Testis (tissue), 5 donors: ENCODE results near the gene C1orf35. TPM values are rescaled to one million over a fixed set of nuclear protein-coding genes. Genes with fewer than 3 reads are reported as not detected.
A peak's percentile ranks its signal among the peaks of the same experiment; 100 is the strongest.

Experiments used
- DNase-seq: peaks from one replicate; pipeline ENCODE4 v3.0.0-alpha.2; 2019
- H3K27ac ChIP-seq, 2 donors: fragments of 200-600 bp; sonication (generic); one replicate each; pipeline ENCODE4 v1.5.1; 2019
- H3K27me3 ChIP-seq: fragments of 200-600 bp; sonication (generic); one replicate; pipeline ENCODE4 v1.5.1; 2019
- H3K36me3 ChIP-seq: fragments of 200-600 bp; sonication (generic); one replicate; pipeline ENCODE4 v1.5.1; 2017; ENCODE audit warnings: low read depth; ENCODE audit errors: missing control alignments
- H3K4me1 ChIP-seq: fragments of 200-600 bp; sonication (generic); one replicate; pipeline ENCODE4 v1.5.1; 2019
- H3K4me3 ChIP-seq, 2 donors: fragments of 200-600 bp; sonication (generic); one replicate each; pipeline ENCODE4 v1.5.1; 2017 to 2019
- H3K9me3 ChIP-seq: fragments of 200-600 bp; sonication (generic); one replicate; pipeline ENCODE4 v1.5.1; 2017
- POLR2A ChIP-seq: fragments of 450-650 bp; IDR thresholded peaks from one replicate; pipeline ENCODE4 v1.6.1; 2017; ENCODE audit warnings: antibody characterized with exemption, mild to moderate bottlenecking, moderate library complexity
- WGBS, 2 donors: methylation state at CpG; one replicate each; pipeline ENCODE4 v1.1.5; 2018; 5-methylcytosine and 5-hydroxymethylcytosine counted together
- intact Hi-C: fragments of 100-400 bp; cut with DNase I; formaldehyde crosslinking; loops from one replicate; pipeline ENCODE4 v1.15.1; 2023; ENCODE audit warnings: low total_unique reads
- long read RNA-seq, 2 donors: transcript quantifications; one replicate each; lab custom pipeline, GENCODE V29; 2026
- polyA plus RNA-seq: library from polyadenylated mRNA; stranded (reverse); fragments of 350-450 nt; fragmentation: Illumina TruSeq; extraction: RNeasy Lipid Tissue Mini Kit (QIAGEN cat#74804); gene quantifications from one replicate; pipeline ENCODE4 v1.2.3, GENCODE V29; 2014; ENCODE audit warnings: low read depth, low replicate concordance; ENCODE audit not compliant: insufficient read depth
- total RNA-seq, 2 donors: library from RNA; depleted of rRNA; stranded (reverse); fragments of >200 nt; gene quantifications; one replicate each; pipeline ENCODE4 v1.2.3, GENCODE V29; 2016
- TF ChIP-seq, protein P1 (sequence below), 3 experiments: fragments of 450-650 bp in 2 of 3; fragments of 200-600 bp in 1 of 3; sonication (generic) in 1 of 3; IDR thresholded peaks; one replicate each; pipeline ENCODE4 v1.5.1; 2016 to 2019; ENCODE audit warnings: antibody characterized with exemption in 3 of 3, mild to moderate bottlenecking in 2 of 3, moderate library complexity in 1 of 3

Gene C1orf35
- 10 to 100 TPM; 19.4 to 25.0 TPM for total RNA-seq
- 11.3 TPM for polyA plus RNA-seq
- long read RNA-seq, donor 1, transcript C1orf35-201 (8 exons, 1,427 nt), result major isoform, 13 of 26 reads
- long read RNA-seq, donor 1, partial matches to known transcripts, result 13 of 26 reads
- long read RNA-seq, donor 1, other reads (novel, unspliced or antisense), result 0 of 26 reads
- long read RNA-seq, donor 2, partial matches to known transcripts, result 0 of 2 reads
- long read RNA-seq, donor 2, other reads (novel, unspliced or antisense), result 0 of 2 reads

- TF ChIP-seq, protein P1, sequence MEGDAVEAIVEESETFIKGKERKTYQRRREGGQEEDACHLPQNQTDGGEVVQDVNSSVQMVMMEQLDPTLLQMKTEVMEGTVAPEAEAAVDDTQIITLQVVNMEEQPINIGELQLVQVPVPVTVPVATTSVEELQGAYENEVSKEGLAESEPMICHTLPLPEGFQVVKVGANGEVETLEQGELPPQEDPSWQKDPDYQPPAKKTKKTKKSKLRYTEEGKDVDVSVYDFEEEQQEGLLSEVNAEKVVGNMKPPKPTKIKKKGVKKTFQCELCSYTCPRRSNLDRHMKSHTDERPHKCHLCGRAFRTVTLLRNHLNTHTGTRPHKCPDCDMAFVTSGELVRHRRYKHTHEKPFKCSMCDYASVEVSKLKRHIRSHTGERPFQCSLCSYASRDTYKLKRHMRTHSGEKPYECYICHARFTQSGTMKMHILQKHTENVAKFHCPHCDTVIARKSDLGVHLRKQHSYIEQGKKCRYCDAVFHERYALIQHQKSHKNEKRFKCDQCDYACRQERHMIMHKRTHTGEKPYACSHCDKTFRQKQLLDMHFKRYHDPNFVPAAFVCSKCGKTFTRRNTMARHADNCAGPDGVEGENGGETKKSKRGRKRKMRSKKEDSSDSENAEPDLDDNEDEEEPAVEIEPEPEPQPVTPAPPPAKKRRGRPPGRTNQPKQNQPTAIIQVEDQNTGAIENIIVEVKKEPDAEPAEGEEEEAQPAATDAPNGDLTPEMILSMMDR (IDR thresholded peaks at IDR 0.05), result peak in 1 of 3 experiments; percentile 20
- TF ChIP-seq POLR2A, result peak; percentile 18
- DNase-seq, result peak; percentile 94
- Histone ChIP-seq H3K27ac (peak within 1 kb of the TSS; percentile 90 to 93), H3K9me3 (no peaks in the 10 kb centered on the region), H3K4me1 (peaks cover 16% of the 10 kb centered on the region), H3K27me3 (no peaks in the 10 kb centered on the region), H3K4me3 (peak within 1 kb of the TSS; percentile 98), H3K36me3 (no peaks in the 10 kb centered on the region)
- 1% methylated on average over 22 to 75 of the region's 104 CpGs for WGBS, 2 donors
- intact Hi-C loops, result no loop called here
These were observed at the start of gene C1orf35 for GRCh38 chr1:228102791-228103620. Gene C1orf35 (minus strand): TSS chr1:228103325. CDS start chr1:228103227, 98 bp downstream.

DNA sequence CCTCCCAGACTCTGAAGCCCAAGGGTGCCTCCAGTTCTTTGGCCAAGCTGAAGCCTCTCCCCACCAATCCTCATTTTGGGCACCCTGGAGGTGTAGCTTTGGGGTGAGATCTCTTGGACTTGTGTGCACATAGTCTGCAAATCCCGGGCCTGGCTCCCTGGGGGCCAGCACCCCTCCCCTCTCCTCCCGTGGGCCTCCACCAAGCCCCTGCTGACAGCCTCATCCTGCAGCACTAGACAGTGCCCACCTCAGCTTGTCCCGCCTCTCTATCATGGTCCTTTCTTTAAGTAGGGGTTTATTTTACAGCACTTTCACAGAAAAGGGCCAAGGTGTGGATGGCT is 49.8 kb upstream of the C1orf35 start:
- H3K27me3 ChIP-seq, result no peaks in the 10 kb centered on the region
- no peaks in the 10 kb centered on the region for H3K9me3 ChIP-seq
- H3K4me3 ChIP-seq, result no peak overlapping the region
- TF ChIP-seq, protein P1 (IDR thresholded peaks at IDR 0.05), result no peak
- TF ChIP-seq POLR2A, result no peak
- 80% methylated on average over 3 of the region's 3 CpGs; no CpG with 5 or more reads in 1 of the 2 donors for WGBS, 2 donors
- no peaks in the 10 kb centered on the region for H3K36me3 ChIP-seq
- peaks cover 41% of the 10 kb centered on the region for H3K4me1 ChIP-seq
- H3K27ac ChIP-seq, result no peak overlapping the region
- intact Hi-C loops, result no loop called here
- no peak for DNase-seq

DNA sequence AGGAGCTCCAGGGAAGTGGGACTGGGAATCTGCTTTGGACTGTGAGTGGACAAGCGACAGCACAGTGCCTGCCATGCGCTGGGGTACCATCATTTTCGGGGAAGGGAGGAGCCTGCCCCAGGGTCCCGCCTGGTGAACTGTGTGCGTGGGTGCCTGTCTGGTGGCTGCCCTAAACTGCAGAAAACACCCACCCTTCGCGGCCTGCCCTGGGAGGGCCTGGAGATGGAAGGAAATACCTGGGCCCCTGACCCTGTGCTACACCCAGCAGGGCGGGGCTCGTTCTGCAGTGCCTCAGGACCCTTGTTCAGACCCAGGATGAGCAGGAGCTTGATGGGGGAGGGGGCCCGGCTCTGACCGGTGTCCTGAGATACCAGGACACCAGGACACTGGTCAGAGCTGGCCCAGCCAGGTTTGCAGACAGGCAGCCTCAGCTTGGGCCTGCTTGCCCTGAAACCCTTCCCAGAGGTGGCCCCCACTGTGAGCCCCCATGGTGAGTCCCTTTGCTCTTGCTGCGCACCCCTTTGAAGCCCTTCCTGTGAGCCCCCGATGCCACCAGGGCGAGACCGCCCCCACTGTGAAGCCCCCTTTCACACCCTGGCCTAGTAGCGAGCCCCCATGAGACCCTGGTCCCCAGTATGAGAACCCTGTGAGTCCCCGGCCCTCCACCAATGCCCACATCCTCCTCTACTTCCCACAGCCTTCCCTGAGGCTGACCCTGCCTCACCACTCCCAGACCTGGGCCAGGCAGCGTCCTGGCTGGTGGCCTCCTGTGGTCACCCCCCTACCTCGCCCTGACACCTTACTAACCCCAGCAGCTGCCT is 49.2 kb upstream of the C1orf35 start:
- intact Hi-C loops, result no loop called here
- H3K4me1 ChIP-seq, result peaks cover 47% of the 10 kb centered on the region
- no peak overlapping the region for H3K4me3 ChIP-seq
- H3K27me3 ChIP-seq, result no peaks in the 10 kb centered on the region
- no peak overlapping the region for H3K27ac ChIP-seq
- TF ChIP-seq, protein P1 (IDR thresholded peaks at IDR 0.05), result no peak
- TF ChIP-seq POLR2A, result no peak
- H3K36me3 ChIP-seq, result no peaks in the 10 kb centered on the region
- no peak for DNase-seq
- WGBS, 2 donors, result 94 to 95% methylated on average over 14 to 15 of the region's 19 CpGs
- H3K9me3 ChIP-seq, result no peaks in the 10 kb centered on the region

DNA sequence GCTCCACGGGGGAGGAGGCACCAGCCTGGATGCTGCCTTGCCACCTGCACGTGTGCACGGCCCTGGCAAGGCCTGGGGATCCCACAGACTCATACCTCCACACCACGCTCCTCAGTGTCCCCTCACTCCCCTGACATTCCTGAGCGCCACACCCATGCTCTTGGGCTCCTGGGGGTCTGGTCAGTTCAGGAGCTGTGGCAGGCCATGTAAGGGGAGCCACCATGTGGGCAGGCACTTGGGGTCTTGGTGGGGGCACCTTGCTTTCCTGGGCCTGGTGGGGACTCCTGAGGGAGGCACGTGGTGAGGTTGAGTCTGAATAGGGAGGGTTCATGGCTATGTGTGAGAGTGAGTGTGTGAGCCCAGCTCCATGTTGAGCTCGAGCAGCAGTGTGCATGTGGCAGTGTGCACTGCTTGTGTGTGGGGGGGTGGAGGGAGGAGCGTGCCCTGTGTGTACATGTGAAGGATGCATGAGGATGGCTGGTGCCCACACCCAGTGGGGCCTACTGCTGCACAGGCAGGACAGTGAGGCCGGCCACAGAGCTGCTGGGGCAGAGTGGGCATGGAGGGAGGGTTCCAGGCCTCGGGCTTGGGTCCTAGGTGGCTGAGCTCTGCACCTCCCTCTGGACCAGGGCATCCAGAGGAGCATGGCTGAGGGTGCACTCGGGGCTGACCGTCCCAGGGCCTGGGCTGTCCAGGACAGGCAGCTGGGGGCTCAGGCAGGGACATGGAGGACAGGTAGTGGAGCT is 48.2 kb upstream of the C1orf35 start:
- WGBS, 2 donors, result 55 to 62% methylated on average over 8 to 11 of the region's 12 CpGs
- no peak for DNase-seq
- Histone ChIP-seq H3K4me3 (peak overlapping the region in 1 of 2 donors; percentile 31), H3K36me3 (no peaks in the 10 kb centered on the region), H3K9me3 (no peaks in the 10 kb centered on the region), H3K27ac (peak overlapping the region; percentile 91 to 93), H3K27me3 (no peaks in the 10 kb centered on the region), H3K4me1 (peaks cover 55% of the 10 kb centered on the region)
- intact Hi-C loops, result no loop called here
- TF ChIP-seq POLR2A, result no peak
- TF ChIP-seq, protein P1 (IDR thresholded peaks at IDR 0.05), result no peak
